Measurements from ENCODE around the gene ACOT11.
A peak's percentile ranks its signal among the peaks of the same experiment; 100 is the strongest.

The ACOT11 gene

DNA sequence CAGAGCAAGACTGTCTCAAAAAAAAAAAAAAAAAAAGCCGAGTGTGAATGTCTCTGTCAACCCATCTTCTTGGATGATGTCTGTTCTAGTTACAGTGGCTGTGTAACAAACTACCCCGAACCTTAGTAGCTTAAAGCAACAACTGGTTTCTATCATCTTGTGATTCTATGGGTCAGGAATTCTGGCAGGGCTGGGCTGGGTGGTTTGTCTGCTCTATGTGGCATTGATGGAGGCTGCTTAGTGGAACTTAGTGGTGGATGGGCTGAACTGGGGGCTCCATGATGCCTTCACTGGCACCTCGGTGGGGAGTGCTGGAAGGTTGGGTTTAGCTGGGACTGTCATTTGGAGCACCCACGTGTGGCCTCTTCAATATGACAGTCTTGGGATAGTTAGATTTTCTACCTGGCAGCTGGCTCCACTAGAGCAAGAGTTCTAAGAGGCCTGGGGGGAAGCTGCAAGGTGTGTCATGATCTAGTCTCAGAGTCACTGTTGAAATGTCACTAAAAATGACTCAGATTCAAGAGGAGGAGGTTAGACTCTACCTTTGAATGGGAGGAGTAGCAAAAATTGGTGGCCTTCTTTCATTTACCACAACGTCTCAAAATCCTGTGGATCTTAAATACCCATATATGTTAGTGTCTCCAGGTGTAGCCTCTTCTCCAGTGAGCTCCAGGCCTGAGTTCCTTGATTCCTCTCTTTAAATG is 18.6 kb downstream of the ACOT11 start:
- no peak for DNase-seq

DNA sequence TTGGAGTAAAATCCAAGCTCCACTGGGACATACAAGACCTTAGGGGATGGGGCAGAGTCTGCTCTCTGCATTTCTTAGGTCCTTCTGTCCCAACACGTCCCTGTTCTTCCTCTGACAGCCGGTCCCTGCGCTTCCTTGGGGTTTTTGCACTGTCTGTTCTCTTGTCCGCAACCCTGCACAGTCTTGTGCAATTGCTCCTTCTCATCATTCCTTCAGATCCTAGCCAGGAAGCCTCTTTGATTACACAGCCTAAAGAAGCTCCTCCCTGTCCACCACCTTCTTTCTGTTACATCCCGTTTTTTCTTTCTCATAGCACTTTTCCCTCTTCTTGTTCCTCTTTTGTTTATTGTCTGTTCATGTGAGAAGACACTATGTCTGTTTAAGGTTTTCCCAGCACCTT is 19.9 kb downstream of the ACOT11 start:
- DNase-seq = no peak

DNA sequence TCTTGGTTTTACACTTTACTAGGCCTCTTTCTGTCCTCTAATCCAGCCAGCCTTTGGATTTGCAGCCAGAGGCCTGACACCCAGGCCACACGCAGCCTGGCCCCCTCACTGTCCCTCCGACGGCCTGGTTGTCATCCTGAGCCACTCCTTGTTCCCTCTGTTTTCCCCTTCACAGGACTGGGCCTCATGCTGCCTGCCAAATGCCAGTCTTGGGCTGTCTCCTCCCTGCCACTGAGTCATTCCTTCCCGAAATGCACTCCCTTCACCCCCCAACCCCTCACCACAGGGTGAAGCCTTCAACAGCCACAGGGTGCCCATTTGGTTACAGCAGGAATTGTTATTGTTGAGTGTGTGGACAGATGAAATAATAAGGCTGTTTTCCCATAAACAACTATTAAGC is 21.3 kb downstream of the ACOT11 start:
- DNase-seq = no peak

DNA sequence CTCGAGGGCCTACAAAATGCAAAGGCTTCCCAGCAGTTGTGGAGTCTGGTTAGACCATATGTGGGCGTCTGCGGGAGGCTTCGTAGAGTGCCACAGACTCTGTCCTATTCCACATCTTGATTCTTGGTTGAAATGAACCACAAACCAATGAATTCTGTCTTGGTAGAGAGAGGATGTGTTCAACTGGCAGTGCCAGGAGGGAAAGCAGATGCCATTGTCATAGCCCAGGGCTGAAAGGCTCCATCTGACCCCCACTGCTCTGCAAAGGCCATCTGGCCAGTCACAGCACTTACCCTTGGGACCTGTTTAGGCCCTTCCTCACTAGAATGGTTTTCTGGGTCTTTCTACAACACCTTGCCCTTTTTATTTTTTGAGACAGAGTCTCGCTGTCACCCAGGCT is 22.1 kb downstream of the ACOT11 start:
- DNase-seq = peak; percentile 38

DNA sequence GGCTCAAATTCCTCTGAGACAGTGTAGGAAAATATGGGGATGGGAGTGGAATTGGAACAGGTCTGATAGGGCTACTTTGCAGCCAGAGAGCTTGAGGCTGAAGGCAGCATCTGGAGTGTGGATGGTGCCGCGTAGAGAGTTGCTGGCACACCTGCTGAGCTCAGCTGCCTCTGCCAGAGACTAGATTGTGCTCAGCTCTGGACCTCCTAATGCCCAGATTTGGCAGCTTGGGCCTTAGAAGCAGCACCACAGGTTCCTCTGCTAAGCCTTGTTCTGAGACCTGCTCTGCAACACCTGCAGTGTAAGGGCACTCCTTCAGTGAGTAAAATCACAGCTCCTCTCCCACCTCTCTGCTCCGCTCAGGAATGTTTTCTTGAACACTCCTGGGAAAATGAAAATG is 23.3 kb downstream of the ACOT11 start:
- peak; percentile 30 for DNase-seq

DNA sequence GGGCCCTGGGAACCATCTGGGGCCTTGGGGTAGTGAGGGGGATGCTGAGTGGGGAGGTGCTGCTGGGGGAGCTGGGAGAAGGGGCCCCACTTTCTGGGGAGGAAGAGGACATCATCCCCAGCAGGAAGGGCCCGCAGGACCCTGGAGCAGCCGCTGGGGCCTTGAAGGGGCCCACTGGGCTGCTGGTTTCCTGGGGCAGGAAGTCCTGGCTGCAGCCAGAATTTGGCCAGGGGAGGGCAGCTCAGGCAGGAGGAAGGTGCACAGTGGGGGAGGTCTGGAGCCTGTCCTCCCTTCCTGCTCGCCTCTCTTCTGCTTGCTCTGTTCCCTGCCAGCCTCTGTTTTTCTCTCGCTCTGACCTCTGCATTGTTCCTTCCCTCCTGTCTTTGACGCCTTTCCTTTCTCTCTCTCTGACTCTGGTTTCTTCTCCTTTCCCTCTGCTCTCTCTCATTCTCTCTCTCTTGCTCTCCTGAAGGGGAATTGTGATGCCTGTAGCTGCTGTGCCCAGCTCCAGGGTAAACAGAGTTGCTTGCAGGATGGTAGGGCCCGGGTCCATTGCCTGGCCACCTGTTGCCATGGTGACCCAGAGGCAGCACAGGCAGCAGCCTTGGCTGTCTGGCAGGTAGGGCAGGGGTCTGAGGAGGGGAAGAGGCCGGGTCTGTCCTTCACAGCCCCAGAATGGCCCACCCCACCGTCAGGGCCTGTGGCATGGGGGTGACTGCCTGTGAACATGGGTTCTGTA is 23.9 kb downstream of the ACOT11 start:
- no peak for DNase-seq

DNA sequence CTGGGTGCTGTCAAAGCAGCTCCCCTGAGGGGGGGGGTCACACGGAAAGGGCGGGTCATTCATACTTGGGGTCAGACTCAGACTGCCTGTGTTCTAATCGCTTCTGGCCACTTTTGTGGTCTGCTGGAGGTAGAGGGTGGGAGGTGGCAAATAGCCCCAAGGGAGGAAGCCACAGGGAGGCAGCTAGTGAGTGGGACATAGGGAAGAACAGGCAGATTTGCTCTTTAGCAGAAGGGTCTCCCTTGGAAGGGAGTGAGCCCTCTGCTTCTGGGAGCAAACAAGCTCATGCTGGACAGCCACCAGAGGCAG is 24.5 kb downstream of the ACOT11 start:
- DNase-seq = no peak

DNA sequence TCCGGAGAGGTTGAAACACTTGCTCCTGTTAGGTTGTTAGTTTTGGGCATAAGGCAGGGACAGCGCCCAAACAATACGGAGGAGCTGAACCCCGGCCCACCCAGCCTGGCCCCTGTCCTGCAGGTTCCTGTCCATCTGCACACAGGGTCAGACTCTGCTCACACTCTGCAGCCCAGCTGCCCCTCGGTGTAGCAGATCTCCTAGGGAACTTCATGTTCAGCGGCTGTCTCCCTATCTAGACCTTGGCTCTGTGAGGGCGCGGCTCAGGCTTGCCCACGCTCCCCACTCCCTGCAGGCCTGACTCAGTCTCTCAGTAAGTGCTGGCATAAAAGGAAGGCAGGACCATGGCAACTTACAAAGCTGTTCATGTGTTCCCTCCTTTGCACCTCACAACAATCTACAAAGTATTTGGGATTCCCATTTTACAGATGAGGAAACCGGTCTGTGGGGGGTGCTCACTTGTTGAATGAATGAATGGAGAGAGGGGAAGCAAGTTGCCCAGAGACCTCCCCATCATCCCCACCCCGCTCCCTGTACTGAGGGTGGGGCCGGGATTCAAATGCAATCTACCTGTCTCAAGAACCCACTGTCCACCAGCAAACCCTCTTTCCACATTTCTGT is 26.2 kb downstream of the ACOT11 start:
- no peak for DNase-seq

DNA sequence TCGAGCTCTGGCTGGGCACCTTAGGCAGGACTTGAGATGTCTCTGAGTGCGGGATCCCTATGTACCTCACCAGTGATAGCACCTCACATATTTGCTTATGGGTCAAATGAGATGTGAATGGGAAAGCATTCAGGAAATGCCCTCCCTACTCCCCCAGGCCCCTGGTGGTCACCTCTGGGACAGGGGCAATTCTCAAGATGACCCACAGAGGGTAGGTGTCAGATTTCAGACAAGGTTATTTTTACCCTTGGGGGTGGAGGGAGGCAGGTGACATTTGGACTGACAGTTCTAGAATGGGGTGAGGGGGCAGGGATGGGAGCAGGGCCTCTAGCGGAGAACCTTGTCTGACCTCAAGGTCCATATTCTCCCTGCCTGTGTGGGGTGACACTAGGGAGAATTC is 27.1 kb downstream of the ACOT11 start:
- DNase-seq = no peak

DNA sequence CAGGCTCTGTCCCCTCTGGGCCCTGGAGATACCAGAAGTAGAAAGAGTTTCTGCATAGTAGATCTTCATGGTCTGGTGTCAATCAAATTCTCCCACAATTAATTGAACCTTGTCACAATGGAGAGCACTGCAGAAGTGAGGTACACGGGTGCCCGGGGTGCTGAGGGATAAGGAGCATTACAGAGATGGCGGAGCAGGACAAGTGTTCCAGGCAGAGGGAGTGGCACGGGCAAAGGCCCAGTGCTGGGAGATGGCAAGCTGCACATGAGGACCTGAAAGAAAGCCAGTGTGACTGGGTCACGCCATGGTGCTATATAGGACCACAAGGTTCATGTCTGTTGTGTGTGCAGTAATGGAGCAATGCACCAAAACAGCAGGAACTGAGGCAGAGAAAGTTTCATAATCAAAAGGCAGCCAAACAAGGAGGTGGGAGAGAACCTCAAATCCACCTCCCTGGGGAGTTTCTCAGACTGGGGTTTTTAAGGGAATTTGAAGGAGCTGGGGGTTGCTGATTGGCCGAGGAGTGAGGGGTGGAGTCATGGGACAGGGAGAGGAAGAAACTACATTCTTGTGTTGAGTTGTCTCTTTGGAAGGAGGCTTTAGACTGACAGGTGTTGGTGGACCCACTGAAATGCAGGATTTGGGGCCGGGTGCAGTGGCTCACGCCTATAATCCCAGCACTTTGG is 27.7 kb downstream of the ACOT11 start:
- no peak for DNase-seq

DNA sequence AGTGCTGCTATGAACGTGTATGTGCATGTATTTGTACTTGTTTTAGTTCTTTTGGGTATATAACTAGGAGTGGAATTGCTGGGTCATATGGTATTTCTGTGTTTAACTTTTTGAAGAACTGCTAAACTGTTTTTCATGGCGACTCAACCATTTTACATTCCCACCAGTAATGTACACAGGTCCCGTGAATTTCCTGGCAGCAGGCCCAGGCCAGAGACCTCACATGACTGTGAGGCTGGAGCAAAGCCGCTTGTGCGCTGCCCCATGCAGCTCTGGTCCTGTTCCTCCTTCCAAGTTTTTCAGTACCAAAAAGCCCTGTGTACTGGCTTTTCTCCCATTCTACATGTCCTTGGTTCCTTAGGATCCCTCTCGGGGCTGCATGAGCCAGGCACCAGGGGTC is 29.6 kb downstream of the ACOT11 start:
- DNase-seq = no peak

DNA sequence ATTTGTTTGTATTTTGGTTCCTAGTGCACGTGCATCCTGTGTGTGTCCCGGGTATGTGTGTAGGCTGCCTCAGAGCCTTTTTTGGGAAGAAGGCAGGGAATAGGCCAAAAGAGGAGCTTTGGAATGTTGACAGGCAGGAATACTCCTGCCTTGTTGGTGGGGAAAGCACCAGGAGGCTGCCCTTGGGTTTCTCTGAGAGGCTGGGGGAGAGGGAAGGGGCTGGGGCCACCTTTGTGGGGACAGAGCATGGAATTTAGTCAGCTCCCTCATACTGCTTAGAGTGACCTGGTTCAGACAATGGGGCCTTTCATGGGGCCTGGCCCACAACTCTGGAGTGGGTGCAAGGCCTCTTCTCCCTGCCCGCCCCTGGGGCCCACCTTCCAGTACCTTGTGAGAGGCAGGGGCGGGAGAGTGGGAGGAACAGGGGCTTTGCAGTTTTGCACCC is 31.3 kb downstream of the ACOT11 start:
- DNase-seq = no peak

DNA sequence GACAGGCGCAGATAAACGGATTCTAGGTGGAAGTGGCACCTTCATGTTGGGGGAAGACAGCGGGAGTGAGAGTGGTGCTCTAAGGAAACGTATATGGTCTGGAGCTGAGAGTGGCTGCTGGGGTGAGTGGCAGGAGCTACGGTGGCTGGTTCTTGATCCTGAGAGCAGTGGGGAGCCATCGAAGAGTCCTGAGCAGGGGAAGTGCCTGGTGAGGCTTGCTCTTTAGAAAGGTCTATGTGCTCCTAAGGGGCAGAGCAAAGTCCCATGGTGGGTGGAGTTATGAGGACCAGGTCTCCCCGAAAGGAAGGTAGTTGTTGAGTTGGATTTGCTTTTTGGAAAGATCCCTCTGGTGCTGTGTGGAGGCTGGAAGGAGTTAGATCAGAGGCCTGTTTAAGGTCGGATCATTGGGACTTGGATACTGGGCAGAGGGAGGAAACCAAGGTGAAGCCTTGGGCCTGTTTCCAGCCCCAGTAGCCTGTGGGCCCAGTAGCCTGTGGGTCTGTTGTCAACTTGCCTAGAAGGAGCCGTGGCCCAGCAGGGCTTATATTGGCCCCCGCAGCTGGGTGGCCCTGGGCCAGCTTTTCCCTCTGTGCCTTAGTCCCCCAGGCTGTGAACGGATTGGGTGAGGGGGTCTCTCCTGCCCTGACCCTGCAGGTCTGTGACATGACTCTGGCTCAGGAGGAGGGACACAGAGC is 33.0 kb downstream of the ACOT11 start:
- DNase-seq = no peak

DNA sequence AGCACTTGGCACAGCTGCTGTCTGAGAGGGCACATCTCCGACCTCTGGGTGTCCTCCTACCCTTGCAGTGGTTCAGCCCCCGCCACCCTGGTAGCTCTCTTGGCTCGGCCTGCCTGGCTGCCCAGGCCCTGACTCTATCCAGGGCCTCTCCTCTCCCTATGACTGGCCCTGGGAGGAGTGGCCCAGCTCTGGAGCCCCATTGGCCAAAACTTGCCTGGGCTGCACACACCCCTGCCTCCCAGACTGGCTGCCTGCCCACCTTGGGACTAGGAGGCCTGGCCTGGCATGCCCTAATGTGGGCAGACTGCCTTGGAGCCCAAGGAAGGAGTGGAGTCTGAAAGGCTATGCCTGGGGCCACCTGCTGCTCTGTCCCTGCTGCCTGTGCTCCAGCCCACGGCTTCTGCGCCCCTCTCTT is 33.6 kb downstream of the ACOT11 start:
- peak; percentile 58 for DNase-seq

DNA sequence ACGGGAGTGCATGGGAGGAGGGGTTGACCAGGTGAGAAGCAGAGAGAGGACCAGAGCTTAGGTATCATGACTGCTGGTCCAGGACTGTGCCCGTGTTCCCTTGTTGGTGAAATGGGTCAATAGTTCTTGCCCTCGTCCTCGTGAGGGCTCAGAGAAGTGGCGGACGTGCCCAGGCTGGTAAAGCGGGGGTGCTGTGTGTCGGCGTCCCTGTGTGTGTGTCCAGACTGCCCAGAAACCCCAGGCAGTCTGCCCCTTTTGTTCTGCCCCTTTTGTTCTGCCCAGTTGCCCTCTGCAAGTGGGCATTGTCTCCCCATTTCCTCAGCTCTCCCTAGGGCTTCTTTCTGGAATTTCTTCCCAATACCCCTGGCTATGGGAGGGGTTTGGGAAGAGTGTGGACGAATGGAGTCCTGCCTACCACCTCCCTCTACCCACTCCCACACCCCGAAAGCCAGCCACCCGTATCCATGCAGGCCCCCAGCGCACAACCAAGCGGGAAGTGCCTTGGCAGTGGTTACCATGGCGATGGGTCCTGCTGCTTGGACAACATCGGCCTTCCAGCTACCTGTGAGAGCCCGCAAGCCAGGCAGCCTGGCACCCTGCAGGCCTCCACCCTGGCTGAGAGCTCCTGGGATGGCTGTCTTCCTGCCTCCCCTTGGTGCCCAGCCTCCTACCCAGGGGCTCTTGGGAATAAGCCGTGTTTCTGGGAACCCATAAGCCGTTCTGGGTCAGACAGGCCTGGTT is 34.7 kb downstream of the ACOT11 start:
- DNase-seq = no peak

DNA sequence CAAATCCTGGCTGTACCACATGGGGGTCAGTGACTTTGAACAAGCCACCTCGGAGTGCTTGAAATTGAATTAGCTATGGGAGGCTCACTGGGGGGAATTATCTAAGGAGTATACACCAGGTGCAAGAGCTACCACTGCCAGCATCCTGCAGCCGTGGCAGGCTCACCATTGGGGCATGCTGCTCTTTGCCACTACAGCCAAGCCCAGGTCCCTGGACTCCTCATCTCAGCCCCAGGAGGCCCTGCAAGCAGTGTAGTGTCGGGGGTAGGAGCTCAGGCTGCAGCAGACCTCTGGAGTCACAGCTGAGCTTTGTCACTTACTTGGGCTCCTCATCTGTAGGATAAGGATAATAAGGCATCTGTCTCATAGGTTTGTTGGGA is 35.3 kb downstream of the ACOT11 start:
- no peak for DNase-seq

DNA sequence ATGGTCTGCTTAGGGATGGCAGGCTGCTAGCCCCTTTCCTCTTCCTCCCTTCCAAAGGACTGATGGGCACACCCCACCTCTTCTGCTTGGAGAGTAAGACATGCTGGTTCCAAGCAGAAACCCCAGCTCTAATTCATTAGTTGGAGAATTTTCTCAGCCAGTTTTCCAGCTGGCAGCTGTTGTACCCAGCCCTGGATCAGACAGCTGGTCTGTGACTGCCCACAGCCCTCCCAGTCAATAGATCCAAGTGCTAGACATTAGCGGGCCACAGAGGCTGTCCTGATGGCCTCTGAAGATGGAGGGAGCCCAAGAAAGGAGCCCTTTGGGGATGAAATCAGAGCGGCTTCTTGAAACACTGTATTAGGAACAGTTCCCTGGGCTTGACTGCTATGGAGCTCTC is 35.8 kb downstream of the ACOT11 start:
- peak; percentile 41 for DNase-seq

DNA sequence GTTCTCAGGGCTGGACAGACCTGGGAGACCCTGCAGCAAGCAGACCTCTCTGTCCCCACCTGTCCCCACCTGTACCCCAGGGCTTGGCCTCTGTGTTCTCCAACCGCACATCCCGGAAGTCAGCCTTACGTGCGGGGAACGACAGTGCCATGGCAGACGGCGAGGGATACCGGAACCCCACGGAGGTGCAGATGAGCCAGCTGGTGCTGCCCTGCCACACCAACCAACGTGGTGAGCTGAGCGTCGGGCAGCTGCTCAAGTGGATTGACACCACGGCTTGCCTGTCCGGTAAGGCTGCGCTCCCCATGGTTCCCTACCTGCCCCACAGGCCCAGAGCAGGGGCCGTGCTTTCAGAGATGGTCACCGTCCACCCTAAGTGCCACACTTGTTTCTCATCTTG is 36.5 kb downstream of the ACOT11 start:
- no peak for DNase-seq

DNA sequence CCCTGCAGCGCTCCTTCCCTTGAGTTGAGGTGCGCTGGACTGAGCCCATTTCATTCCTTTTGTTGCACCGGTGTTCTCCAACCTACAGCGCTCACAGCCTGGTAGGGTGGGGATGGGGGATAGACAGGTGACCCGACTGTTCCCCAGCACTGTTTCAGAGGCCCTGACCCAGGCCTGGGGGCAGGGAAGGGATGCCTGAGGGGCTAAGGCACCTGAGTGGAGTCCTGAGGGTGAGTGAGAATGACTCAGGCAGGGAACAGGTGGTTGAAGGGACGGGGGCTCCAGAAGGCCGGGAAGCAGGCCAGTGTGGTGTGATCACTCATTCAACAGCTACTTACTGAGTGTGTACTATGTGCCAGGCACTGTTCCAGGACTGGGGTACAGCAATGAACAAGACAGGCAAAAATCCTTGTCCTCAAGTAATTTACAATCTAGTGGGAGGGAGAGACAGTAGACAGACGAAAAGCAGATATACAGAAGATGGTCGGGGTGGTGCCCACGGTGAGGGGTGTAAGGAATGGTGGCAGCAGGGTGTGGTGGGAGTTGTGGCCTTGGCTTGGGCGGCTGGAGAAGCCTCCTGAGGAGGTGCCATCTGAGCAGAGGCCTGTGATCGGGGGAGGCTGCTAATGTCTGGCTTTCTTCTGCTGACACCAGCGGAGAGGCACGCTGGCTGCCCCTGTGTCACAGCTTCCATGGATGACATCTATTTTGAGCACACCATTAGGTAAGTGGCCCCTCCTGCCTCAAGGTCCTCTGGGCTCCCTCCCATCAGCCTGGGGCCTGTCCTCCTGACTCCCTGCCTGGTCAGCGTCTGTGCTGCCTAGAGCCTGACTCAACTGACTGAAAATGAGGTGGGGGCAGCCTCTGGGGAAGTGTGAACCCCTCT is 37.4 kb downstream of the ACOT11 start:
- no peak for DNase-seq

DNA sequence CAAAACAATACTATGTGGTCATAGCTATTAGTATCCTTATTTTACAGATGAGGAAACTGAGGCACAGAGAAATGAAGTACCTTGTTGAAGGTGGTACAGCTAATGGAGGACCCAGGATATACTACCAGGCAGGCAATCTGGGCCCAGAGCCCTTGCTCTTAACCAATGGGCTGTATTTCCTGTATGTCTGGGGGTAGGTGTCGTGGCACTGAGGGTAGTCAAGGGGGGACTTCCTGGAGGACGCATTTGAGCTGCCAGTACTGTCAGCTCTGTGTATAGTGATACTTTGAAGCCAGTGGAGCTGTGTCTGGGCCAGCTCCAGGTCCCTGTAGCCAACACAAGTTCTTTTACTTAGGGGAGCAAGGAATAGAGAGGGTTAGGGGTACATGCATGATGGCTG is 40.3 kb downstream of the ACOT11 start:
- DNase-seq = no peak

DNA sequence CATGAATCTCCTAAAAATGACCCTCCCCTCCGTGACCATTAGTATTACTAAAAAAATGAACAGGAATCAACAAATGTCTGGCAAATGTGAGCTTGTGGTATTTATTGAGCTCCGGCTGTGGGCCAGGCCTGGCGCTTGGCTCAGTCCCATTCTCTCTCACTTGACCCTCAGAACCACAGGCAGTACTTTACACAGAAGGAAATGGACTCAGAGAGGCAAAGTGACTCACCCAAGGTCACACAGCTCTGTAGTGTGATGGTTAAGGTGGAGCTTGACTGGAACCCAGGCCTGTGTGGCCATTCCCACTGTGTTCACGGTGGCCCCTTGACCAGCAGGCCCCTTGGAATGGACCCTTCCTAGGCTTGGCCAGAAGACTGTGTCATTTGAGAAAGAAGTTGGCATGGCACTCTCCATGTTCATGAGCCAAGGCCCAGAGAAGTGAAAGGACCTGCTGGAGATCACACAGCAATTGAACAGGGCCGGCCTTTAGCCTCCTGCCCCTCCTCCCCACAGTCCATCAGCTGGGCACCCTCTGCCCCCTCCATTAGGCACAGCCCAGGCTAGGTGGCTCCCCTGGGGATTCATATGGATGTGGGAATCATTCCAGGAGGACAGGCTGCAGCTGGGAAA is 43.2 kb downstream of the ACOT11 start:
- DNase-seq = no peak
